GM21390 (cell line): Measurements from ENCODE around the gene PRKAA1.

Experiments used
- ATAC-seq: cut with Tn5 transposase; IDR thresholded peaks from one replicate; pipeline ENCODE4 v1.9.1; 2021; ENCODE audit not compliant: unreplicated experiment

The PRKAA1 gene

GRCh38 chr5:40781843-40782409 is 16.2 kb downstream of the PRKAA1 start:
- ATAC-seq: no peak

- ATAC-seq: no peak
These were observed 17.3 kb downstream of the PRKAA1 start for GRCh38 chr5:40780858-40781257.

GRCh38 chr5:40780199-40780598 is 18.0 kb downstream of the PRKAA1 start:
- ATAC-seq: no peak

- no peak for ATAC-seq
These were observed 18.6 kb downstream of the PRKAA1 start for GRCh38 chr5:40779561-40779960.

GRCh38 chr5:40778133-40778532 is 20.0 kb downstream of the PRKAA1 start:
- ATAC-seq: no peak

- no peak for ATAC-seq
These were observed 21.6 kb downstream of the PRKAA1 start for GRCh38 chr5:40776658-40776977.

- no peak for ATAC-seq
These were observed 22.1 kb downstream of the PRKAA1 start for GRCh38 chr5:40775846-40776657.

- ATAC-seq: no peak
These were observed 22.9 kb downstream of the PRKAA1 start for GRCh38 chr5:40775085-40775845.

GRCh38 chr5:40774623-40775022 is 23.6 kb downstream of the PRKAA1 start:
- no peak for ATAC-seq

GRCh38 chr5:40770764-40771163 is 27.4 kb downstream of the PRKAA1 start:
- no peak for ATAC-seq

GRCh38 chr5:40762705-40763104 is 35.5 kb downstream of the PRKAA1 start:
- ATAC-seq: no peak

GRCh38 chr5:40757400-40757799 is 40.8 kb downstream of the PRKAA1 start:
- ATAC-seq: no peak

- ATAC-seq: peak; percentile 83
These were observed 42.5 kb downstream of the PRKAA1 start, which contains the start of gene TTC33 for GRCh38 chr5:40755407-40756365. Gene TTC33, minus strand, starts transcription at chr5:40755961. Its CDS starts 8,943 bp downstream, at chr5:40747018.

GRCh38 chr5:40755093-40755406 is 43.1 kb downstream of the PRKAA1 start:
- peak; percentile 80 for ATAC-seq

GRCh38 chr5:40754381-40755092 is 43.6 kb downstream of the PRKAA1 start:
- peak; percentile 27 for ATAC-seq

- no peak for ATAC-seq
These were observed 51.5 kb downstream of the PRKAA1 start for GRCh38 chr5:40746703-40747102.

GRCh38 chr5:40743771-40744170 is 54.4 kb downstream of the PRKAA1 start:
- ATAC-seq: no peak

GRCh38 chr5:40738502-40738901 is 59.7 kb downstream of the PRKAA1 start:
- ATAC-seq: no peak

- ATAC-seq: peak; percentile 79
These were observed 61.9 kb downstream of the PRKAA1 start for GRCh38 chr5:40736103-40736875.

GRCh38 chr5:40735609-40736008 is 62.6 kb downstream of the PRKAA1 start:
- ATAC-seq: no peak
